HFF-Myc (cell line): Measurements from ENCODE around the gene ZFYVE28.

Source experiments
- DNase-seq: peaks from one replicate; pipeline ENCODE4 v3.0.0-alpha.2; 2011; ENCODE audit warnings: low read depth; ENCODE audit errors: extremely low read depth
- H3K4me3 ChIP-seq: replicated peaks from 2 replicates; pipeline ENCODE4 v1.5.1; 2011; ENCODE audit warnings: low read depth, mild to moderate bottlenecking, control low read depth, low read length
- CTCF ChIP-seq: IDR thresholded peaks from 2 replicates; pipeline ENCODE4 v1.5.1; 2012; ENCODE audit warnings: mild to moderate bottlenecking, low read depth, low read length, control low read depth; ENCODE audit errors: missing control alignments

Gene ZFYVE28

DNA sequence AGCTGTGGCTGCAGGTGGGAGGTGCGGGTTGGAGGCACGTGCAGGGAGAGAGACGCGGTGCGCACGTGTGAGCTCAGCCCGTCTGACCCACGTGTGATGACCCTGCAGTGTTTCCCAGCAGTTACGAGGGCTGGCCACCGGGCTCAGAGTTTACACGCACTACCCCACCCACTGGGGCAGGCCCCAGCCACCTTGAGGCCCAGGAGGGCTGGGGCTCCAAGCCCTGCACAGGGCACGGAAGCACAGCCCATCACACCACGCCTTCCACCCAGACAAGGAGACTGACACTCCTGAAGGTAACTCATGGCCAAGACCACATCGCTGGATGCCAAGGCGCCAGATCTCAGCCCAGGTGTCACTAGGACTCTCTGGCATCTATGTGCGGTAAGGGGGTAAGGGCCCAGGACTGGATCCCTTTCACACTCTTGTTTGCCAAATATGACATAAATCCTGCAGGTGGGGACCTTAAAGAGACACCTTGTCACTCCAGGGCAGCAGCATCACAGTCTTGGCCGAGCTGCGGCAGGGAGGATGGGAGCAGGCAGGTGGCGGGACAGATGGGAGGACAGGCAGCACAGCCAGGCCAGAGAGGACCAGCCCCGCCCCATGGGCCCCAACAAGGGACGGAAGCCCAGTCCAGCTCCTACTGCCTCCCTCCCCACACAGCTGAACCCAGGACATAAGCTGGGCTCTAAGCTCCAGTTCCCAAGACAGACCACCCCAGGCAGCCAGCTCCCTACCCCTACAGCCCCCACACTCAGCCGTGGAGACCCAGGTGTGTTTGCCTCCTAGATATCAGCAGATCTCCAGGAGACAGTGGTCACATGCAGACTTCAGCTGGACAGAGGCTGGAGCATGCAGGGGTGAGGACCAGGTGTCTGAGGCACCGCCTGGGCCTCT, 56.8 kb downstream of the ZFYVE28 start:
- no peak for TF ChIP-seq CTCF
- no peak for DNase-seq
- H3K4me3 ChIP-seq: no peak overlapping the region

DNA sequence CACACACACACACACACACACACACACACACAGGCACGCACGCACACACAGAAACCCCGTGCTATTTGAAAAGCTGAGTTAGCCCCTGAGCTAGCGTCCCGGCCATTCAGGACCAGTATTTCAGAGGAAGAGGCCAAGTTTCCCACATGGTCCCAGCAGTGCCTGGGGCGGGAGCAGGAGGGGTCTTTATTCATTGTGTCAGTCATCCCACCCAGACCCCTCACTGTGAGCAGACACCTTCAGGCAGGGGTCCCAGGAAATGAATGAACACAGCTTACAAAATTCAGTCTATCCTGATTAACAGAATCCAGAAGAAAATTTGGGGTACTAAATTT, 58.1 kb downstream of the ZFYVE28 start:
- no peak for DNase-seq
- no peak overlapping the region for H3K4me3 ChIP-seq
- no peak for TF ChIP-seq CTCF

- no peak overlapping the region for H3K4me3 ChIP-seq
- no peak for DNase-seq
- TF ChIP-seq CTCF: no peak
Observed at GRCh38 chr4:2359591-2360395, 58.7 kb downstream of the ZFYVE28 start.

DNA sequence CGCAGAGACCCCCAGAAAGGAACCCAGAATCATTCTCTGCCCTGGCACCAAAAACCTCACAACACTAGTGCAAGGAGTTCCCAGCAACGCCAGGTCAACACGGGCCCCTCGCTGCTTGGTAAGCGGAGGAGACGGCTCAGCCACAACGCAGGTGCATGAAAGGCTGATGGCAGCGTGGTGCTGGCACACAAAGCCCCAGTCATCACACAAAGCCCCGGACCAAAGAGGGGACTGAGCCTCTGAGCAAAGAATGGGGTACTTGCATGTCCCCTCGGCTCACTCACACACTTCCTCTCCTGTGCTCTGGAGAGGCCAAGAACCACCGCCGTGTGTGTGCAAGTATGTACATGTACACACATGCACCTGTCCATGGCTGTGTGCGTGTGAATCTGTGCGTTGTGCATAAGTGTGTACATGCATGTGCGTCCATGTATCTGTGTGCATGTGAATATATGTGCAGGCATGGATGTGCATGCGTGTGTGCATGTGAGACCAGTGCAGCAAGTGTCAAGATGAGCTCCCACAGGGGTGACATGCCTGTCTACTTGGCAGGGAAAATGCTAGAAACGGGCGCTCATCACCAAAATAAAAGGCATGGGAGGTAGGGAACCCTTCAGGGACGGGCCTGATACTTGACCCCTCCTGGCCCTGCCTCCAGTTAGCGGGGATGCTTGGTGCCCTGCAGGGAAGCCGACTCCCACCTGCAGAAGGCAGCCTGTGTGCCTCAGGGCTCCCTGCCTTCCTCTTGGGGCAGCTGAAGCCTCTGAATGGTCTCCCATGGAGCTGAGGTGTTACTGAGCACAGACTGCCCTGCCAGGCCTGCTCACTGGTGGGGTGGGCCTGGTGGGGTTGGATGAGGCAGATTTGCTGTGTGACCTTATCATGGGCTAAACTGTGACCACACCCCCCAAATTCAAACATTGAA, 60.4 kb downstream of the ZFYVE28 start:
- no peak for DNase-seq
- H3K4me3 ChIP-seq: no peak overlapping the region
- no peak for TF ChIP-seq CTCF

DNA sequence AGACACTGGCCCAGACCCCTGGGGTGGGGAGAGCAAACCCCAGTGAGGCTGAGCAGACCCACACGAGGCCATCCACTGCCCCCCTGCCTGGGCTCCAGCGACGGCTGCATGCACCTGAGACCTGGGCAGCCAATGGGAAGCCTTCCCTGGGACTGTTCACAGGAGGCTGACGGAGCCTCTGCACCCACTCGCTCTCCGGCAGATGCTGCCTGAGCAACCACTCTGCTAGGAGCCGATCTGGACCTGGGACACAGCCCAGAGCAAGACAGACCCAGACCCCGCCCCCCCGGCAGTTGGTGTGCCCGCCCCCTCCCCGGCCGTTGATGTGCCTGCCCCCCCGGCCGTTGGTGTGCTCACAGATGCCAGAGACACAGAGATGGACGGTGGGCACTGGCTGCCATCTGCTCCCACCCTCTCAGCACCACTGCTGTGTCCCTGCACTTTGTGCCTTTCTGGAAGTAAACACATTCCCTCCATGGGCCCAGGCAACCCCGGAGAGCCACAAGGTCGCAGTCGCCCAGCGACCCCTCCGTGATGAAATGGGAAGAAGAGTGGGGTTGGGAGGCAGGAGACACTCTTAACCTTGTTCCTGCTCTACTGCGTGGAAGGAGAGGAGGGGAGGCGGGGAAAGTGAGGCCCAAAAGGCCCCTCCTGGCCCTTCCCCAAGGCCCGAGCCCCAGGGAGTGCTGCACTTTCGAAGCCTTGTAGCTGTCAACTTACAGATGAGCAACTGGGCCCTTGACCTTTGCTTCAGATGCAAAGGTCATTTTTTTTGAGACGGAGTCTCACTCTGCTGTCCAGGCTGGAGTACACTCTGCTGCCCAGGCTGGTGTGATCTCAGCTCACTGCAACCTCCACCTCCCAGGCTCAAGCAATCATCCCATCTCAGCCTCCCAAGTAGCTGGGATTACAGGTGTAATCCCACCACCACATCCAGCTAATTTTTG, 62.0 kb downstream of the ZFYVE28 start:
- no peak for DNase-seq
- no peak for TF ChIP-seq CTCF
- H3K4me3 ChIP-seq: no peak overlapping the region
